ENCODE measurements around the gene CDAN1.

DNA sequence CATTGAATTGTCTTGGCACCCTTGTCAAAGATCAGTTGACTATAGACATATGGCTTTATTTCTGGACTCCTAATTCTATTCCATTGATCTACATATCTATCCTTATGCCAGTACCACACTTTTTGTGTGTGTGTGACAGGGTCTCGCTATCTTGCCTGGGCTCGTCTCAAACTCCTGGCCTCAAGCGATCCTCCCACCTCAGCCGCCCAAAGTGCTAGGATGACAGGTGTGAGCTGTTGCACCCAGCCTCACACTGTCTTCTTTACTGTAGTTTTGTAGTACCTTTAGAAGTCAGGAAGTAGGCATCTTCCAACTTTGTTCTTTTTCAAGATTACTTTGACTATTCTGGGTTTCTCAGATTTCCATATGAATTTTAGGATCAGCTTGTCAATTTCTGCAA lies 24.3 kb downstream of the CDAN1 start:
- TF ChIP-seq, protein P1, sequence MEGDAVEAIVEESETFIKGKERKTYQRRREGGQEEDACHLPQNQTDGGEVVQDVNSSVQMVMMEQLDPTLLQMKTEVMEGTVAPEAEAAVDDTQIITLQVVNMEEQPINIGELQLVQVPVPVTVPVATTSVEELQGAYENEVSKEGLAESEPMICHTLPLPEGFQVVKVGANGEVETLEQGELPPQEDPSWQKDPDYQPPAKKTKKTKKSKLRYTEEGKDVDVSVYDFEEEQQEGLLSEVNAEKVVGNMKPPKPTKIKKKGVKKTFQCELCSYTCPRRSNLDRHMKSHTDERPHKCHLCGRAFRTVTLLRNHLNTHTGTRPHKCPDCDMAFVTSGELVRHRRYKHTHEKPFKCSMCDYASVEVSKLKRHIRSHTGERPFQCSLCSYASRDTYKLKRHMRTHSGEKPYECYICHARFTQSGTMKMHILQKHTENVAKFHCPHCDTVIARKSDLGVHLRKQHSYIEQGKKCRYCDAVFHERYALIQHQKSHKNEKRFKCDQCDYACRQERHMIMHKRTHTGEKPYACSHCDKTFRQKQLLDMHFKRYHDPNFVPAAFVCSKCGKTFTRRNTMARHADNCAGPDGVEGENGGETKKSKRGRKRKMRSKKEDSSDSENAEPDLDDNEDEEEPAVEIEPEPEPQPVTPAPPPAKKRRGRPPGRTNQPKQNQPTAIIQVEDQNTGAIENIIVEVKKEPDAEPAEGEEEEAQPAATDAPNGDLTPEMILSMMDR (IDR thresholded peaks at IDR 0.05; ENCODE audit: low read depth, low read length, missing input control), result no peak
- no peak for TF ChIP-seq TAF1 (conservative IDR thresholded peaks at IDR 0.05)
- no peak for TF ChIP-seq RXRA (IDR thresholded peaks at IDR 0.05)
- no peak for TF ChIP-seq YY1 (IDR thresholded peaks at IDR 0.05)

Data from liver (tissue), 3 donors.